Activated naive CD8-positive, alpha-beta T cell treated with anti-CD3 and anti-CD28 coated beads, Interleukin-2, amount 50 U/mL, for 24 hours (primary cell): ENCODE results near the gene MYL10.
A peak's percentile ranks its signal among the peaks of the same experiment; 100 is the strongest.

Experiments
- ATAC-seq: fragments of 150-1000 bp; cut with Tn5 transposase; one replicate; pipeline ENCODE4 v1.10.0; 2021
- DNase-seq: peaks from one replicate; pipeline ENCODE4 v3.0.0; 2021
- H3K27ac Mint-ChIP-seq: one replicate; pipeline ENCODE4 v1.8.0; 2021; ENCODE audit warnings: mild to moderate bottlenecking, mixed read lengths
- H3K27me3 Mint-ChIP-seq: one replicate; pipeline ENCODE4 v1.8.0; 2021; ENCODE audit warnings: mixed read lengths
- H3K36me3 Mint-ChIP-seq: one replicate; pipeline ENCODE4 v1.8.0; 2021; ENCODE audit warnings: low read depth, mixed read lengths
- H3K4me1 Mint-ChIP-seq: one replicate; pipeline ENCODE4 v1.8.0; 2021; ENCODE audit warnings: mixed read lengths
- H3K4me3 Mint-ChIP-seq: one replicate; pipeline ENCODE4 v1.8.0; 2021; ENCODE audit warnings: mild to moderate bottlenecking, moderate library complexity, mixed read lengths
- H3K9me3 Mint-ChIP-seq: one replicate; pipeline ENCODE4 v1.8.0; 2021; ENCODE audit warnings: mixed read lengths

Gene MYL10

GRCh38 chr7:101634196-101634717 is 5.2 kb upstream of the MYL10 start:
- Mint-ChIP-seq H3K27ac (no peak overlapping the region), H3K9me3 (peaks cover 6% of the 10 kb centered on the region), H3K4me1 (no peaks in the 10 kb centered on the region), H3K27me3 (peaks cover 5% of the 10 kb centered on the region), H3K4me3 (no peak overlapping the region), H3K36me3 (no peaks in the 10 kb centered on the region)
- ATAC-seq (no peak), DNase-seq (no peak)

GRCh38 chr7:101633511-101633910 is 4.4 kb upstream of the MYL10 start:
- H3K27ac Mint-ChIP-seq = no peak overlapping the region
- peaks cover 6% of the 10 kb centered on the region for H3K9me3 Mint-ChIP-seq
- DNase-seq (no peak), ATAC-seq (no peak)
- no peaks in the 10 kb centered on the region for H3K4me1 Mint-ChIP-seq
- H3K36me3 Mint-ChIP-seq = no peaks in the 10 kb centered on the region
- peaks cover 5% of the 10 kb centered on the region for H3K27me3 Mint-ChIP-seq
- no peak overlapping the region for H3K4me3 Mint-ChIP-seq

GRCh38 chr7:101632641-101633040 is 3.5 kb upstream of the MYL10 start:
- H3K36me3 Mint-ChIP-seq = no peaks in the 10 kb centered on the region
- no peaks in the 10 kb centered on the region for H3K4me1 Mint-ChIP-seq
- ATAC-seq = no peak
- no peak overlapping the region for H3K27ac Mint-ChIP-seq
- peak; percentile 7 for DNase-seq
- peaks cover 8% of the 10 kb centered on the region for H3K27me3 Mint-ChIP-seq
- no peak overlapping the region for H3K4me3 Mint-ChIP-seq
- peaks cover 6% of the 10 kb centered on the region for H3K9me3 Mint-ChIP-seq

GRCh38 chr7:101631224-101631714 is 2.2 kb upstream of the MYL10 start:
- Mint-ChIP-seq H3K36me3 (no peaks in the 10 kb centered on the region), H3K4me3 (no peak overlapping the region), H3K27ac (no peak overlapping the region), H3K27me3 (peaks cover 10% of the 10 kb centered on the region), H3K4me1 (no peaks in the 10 kb centered on the region), H3K9me3 (peaks cover 6% of the 10 kb centered on the region)
- no peak for DNase-seq
- no peak for ATAC-seq

- H3K9me3 Mint-ChIP-seq = peaks cover 6% of the 10 kb centered on the region
- H3K36me3 Mint-ChIP-seq = no peaks in the 10 kb centered on the region
- no peak overlapping the region for H3K4me3 Mint-ChIP-seq
- H3K27me3 Mint-ChIP-seq = peaks cover 12% of the 10 kb centered on the region
- ATAC-seq (no peak), DNase-seq (no peak)
- no peak overlapping the region for H3K27ac Mint-ChIP-seq
- no peaks in the 10 kb centered on the region for H3K4me1 Mint-ChIP-seq
Measured at GRCh38 chr7:101630591-101630990, 1.5 kb upstream of the MYL10 start.

- Mint-ChIP-seq H3K27ac (no peak overlapping the region), H3K4me3 (no peak overlapping the region), H3K36me3 (no peaks in the 10 kb centered on the region), H3K27me3 (peaks cover 19% of the 10 kb centered on the region), H3K4me1 (no peaks in the 10 kb centered on the region), H3K9me3 (peaks cover 6% of the 10 kb centered on the region)
- DNase-seq (no peak), ATAC-seq (no peak)
Measured at GRCh38 chr7:101628522-101628921, 574 bp downstream of the MYL10 start.

- DNase-seq (no peak), ATAC-seq (no peak)
- H3K4me1 Mint-ChIP-seq = no peaks in the 10 kb centered on the region
- H3K9me3 Mint-ChIP-seq = no peaks in the 10 kb centered on the region
- peaks cover 19% of the 10 kb centered on the region for H3K27me3 Mint-ChIP-seq
- no peak overlapping the region for H3K27ac Mint-ChIP-seq
- H3K36me3 Mint-ChIP-seq = no peaks in the 10 kb centered on the region
- H3K4me3 Mint-ChIP-seq = no peak overlapping the region
Measured at GRCh38 chr7:101626758-101627157, 2.3 kb downstream of the MYL10 start.

- Mint-ChIP-seq H3K4me3 (no peak overlapping the region), H3K9me3 (no peaks in the 10 kb centered on the region), H3K36me3 (no peaks in the 10 kb centered on the region), H3K4me1 (no peaks in the 10 kb centered on the region), H3K27ac (no peak overlapping the region), H3K27me3 (peaks cover 19% of the 10 kb centered on the region)
- no peak for ATAC-seq
- DNase-seq = no peak
Measured at GRCh38 chr7:101626069-101626671, 2.9 kb downstream of the MYL10 start.

GRCh38 chr7:101625031-101625791 is 3.9 kb downstream of the MYL10 start:
- ATAC-seq (no peak), DNase-seq (no peak)
- no peak overlapping the region for H3K4me3 Mint-ChIP-seq
- peaks cover 19% of the 10 kb centered on the region for H3K27me3 Mint-ChIP-seq
- no peaks in the 10 kb centered on the region for H3K4me1 Mint-ChIP-seq
- H3K36me3 Mint-ChIP-seq = no peaks in the 10 kb centered on the region
- H3K9me3 Mint-ChIP-seq = no peaks in the 10 kb centered on the region
- H3K27ac Mint-ChIP-seq = no peak overlapping the region

- ATAC-seq = no peak
- no peaks in the 10 kb centered on the region for H3K9me3 Mint-ChIP-seq
- peaks cover 19% of the 10 kb centered on the region for H3K27me3 Mint-ChIP-seq
- no peaks in the 10 kb centered on the region for H3K4me1 Mint-ChIP-seq
- no peak for DNase-seq
- no peak overlapping the region for H3K27ac Mint-ChIP-seq
- no peaks in the 10 kb centered on the region for H3K36me3 Mint-ChIP-seq
- H3K4me3 Mint-ChIP-seq = no peak overlapping the region
Measured at GRCh38 chr7:101624246-101625001, 4.7 kb downstream of the MYL10 start.

- DNase-seq (no peak), ATAC-seq (no peak)
- Mint-ChIP-seq H3K4me3 (no peak overlapping the region), H3K9me3 (no peaks in the 10 kb centered on the region), H3K27ac (no peak overlapping the region), H3K4me1 (no peaks in the 10 kb centered on the region), H3K27me3 (peaks cover 15% of the 10 kb centered on the region), H3K36me3 (no peaks in the 10 kb centered on the region)
Measured at GRCh38 chr7:101622609-101623173, 6.4 kb downstream of the MYL10 start.

GRCh38 chr7:101620991-101621390 is 8.1 kb downstream of the MYL10 start:
- H3K4me3 Mint-ChIP-seq = no peak overlapping the region
- H3K36me3 Mint-ChIP-seq = no peaks in the 10 kb centered on the region
- no peak overlapping the region for H3K27ac Mint-ChIP-seq
- no peaks in the 10 kb centered on the region for H3K4me1 Mint-ChIP-seq
- DNase-seq (no peak), ATAC-seq (no peak)
- H3K9me3 Mint-ChIP-seq = no peaks in the 10 kb centered on the region
- peaks cover 12% of the 10 kb centered on the region for H3K27me3 Mint-ChIP-seq

- no peak overlapping the region for H3K27ac Mint-ChIP-seq
- no peaks in the 10 kb centered on the region for H3K36me3 Mint-ChIP-seq
- DNase-seq (no peak), ATAC-seq (no peak)
- no peaks in the 10 kb centered on the region for H3K9me3 Mint-ChIP-seq
- H3K4me1 Mint-ChIP-seq = no peaks in the 10 kb centered on the region
- no peak overlapping the region for H3K4me3 Mint-ChIP-seq
- peaks cover 9% of the 10 kb centered on the region for H3K27me3 Mint-ChIP-seq
Measured at GRCh38 chr7:101620395-101620794, 8.7 kb downstream of the MYL10 start.

- no peaks in the 10 kb centered on the region for H3K4me1 Mint-ChIP-seq
- no peak overlapping the region for H3K27ac Mint-ChIP-seq
- peaks cover 1% of the 10 kb centered on the region for H3K27me3 Mint-ChIP-seq
- ATAC-seq (no peak), DNase-seq (no peak)
- no peaks in the 10 kb centered on the region for H3K36me3 Mint-ChIP-seq
- no peak overlapping the region for H3K4me3 Mint-ChIP-seq
- no peaks in the 10 kb centered on the region for H3K9me3 Mint-ChIP-seq
Measured at GRCh38 chr7:101618916-101619315, 10.2 kb downstream of the MYL10 start.
